HCT116 (cell line): Measurements from ENCODE around the gene PIERCE2. TPM values are rescaled to one million over a fixed set of nuclear protein-coding genes. Genes with fewer than 3 reads are reported as not detected.

ENCODE experiments used
- ATAC-seq: fragments of 200-7000 bp; cut with Tn5 transposase; 2 replicates; pipeline ENCODE4 v1.9.1; 2020; ENCODE audit warnings: mild to moderate bottlenecking, moderate library complexity
- BruUV-seq: library from RNA; stranded (reverse); fragments of 400-500 nt; replicated peaks from 2 replicates; lab custom pipeline; 2021; lab: Mats Ljungman, UMichigan
- CTCF ChIA-PET: fragments of 300-600 bp; sonication (Branson Sonifier 250); formaldehyde crosslinking; loops from one replicate; lab custom pipeline; 2021; ENCODE audit warnings: antibody characterized with exemption; lab: Charles Lee
- POLR2A ChIA-PET: fragments of 300-600, 350-600 bp; sonication (Branson Sonifier 250); formaldehyde crosslinking; loops from one replicate; lab custom pipeline; 2021; ENCODE audit warnings: antibody characterized with exemption; lab: Charles Lee
- RAD21 ChIA-PET, 2 experiments: fragments of 300-600 bp; sonication (Branson Sonifier 250); formaldehyde crosslinking; loops; one replicate each; lab custom pipeline; 2023; ENCODE audit warnings: low total read pairs in 2 of 2; ENCODE audit not compliant: uncharacterized antibody in 2 of 2, unreplicated experiment in 2 of 2, low non-redundant PET in 1 of 2; lab: Charles Lee
- DNase-seq: peaks from one replicate; pipeline ENCODE4 v3.0.0-alpha.2; 2010; ENCODE audit warnings: low read depth, low spot score
- H2AFZ ChIP-seq: fragments of 200-600 bp; shearing (Covaris generic), sonication (generic); 2 replicates; pipeline ENCODE4 v1.6.1; 2017; ENCODE audit warnings: low read depth, mixed run types, mixed read lengths, antibody characterized with exemption, low read length; ENCODE audit not compliant: poor library complexity, severe bottlenecking
- H3K27ac ChIP-seq: 2 replicates; pipeline ENCODE4 v1.5.1; 2012; ENCODE audit warnings: low read depth, low read length
- H3K27me3 ChIP-seq: fragments of 200-600 bp; sonication (generic); 2 replicates; pipeline ENCODE4 v1.6.1; 2016; ENCODE audit warnings: mixed run types, low read length, mixed read lengths; ENCODE audit not compliant: insufficient read depth
- H3K36me3 ChIP-seq, 2 experiments: fragments of 200-500 bp in 1 of 2; fragments of 200-600 bp in 1 of 2; sonication (Bioruptor generic) in 1 of 2; sonication (generic) in 1 of 2; 2 replicates each; pipeline versions ENCODE4 v1.5.1 to v1.6.1; 2014 to 2016; ENCODE audit warnings: low read length in 2 of 2, inconsistent platforms in 1 of 2, mixed read lengths in 1 of 2, mixed run types in 1 of 2; ENCODE audit not compliant: insufficient read depth in 2 of 2, control insufficient read depth in 1 of 2
- H3K4me1 ChIP-seq, 2 experiments: fragments of 200-600 bp in 1 of 2; sonication (generic) in 1 of 2; 2 replicates each; pipeline versions ENCODE4 v1.5.1 to v1.6.1; 2012 to 2017; ENCODE audit warnings: low read length in 2 of 2, inconsistent platforms in 1 of 2, mild to moderate bottlenecking in 1 of 2, mixed read lengths in 1 of 2, mixed run types in 1 of 2, moderate library complexity in 1 of 2; ENCODE audit not compliant: insufficient read depth in 2 of 2, control insufficient read depth in 1 of 2
- H3K4me2 ChIP-seq: fragments of 200-600 bp; sonication (generic); 2 replicates; pipeline ENCODE4 v1.6.1; 2017; ENCODE audit warnings: mixed run types, low read length, mixed read lengths
- H3K4me3 ChIP-seq, 2 experiments: fragments of 200-600 bp in 1 of 2; sonication (generic) in 1 of 2; replicated peaks in 1 of 2; 2 replicates each; pipeline ENCODE4 v1.5.1; 2011 to 2016; ENCODE audit warnings: low read length in 2 of 2, control low read depth in 1 of 2, low read depth in 1 of 2, mild to moderate bottlenecking in 1 of 2, mixed read lengths in 1 of 2, mixed run types in 1 of 2
- H3K79me2 ChIP-seq: fragments of 200-600 bp; sonication (generic); 2 replicates; pipeline ENCODE4 v1.6.1; 2017; ENCODE audit warnings: mild to moderate bottlenecking, mixed run types, low read length, moderate library complexity, mixed read lengths; ENCODE audit not compliant: insufficient read depth
- H3K9ac ChIP-seq: fragments of 200-600 bp; sonication (generic); 2 replicates; pipeline ENCODE4 v1.6.1; 2016; ENCODE audit warnings: low read length, mixed read lengths
- H3K9me2 ChIP-seq: fragments of 200-600 bp; sonication (generic), shearing (Covaris generic); 2 replicates; pipeline ENCODE4 v1.6.1; 2017; ENCODE audit warnings: mixed run types, mild to moderate bottlenecking, moderate library complexity; ENCODE audit not compliant: insufficient read depth
- H3K9me3 ChIP-seq, 2 experiments: fragments of 200-500 bp in 1 of 2; fragments of 200-600 bp in 1 of 2; sonication (Bioruptor generic) in 1 of 2; sonication (generic) in 1 of 2; 2 replicates each; pipeline ENCODE4 v1.6.1; 2014 to 2017; ENCODE audit warnings: low read length in 2 of 2, mixed read lengths in 2 of 2, inconsistent platforms in 1 of 2, low read depth in 1 of 2, mild to moderate bottlenecking in 1 of 2, mixed run types in 1 of 2, moderate library complexity in 1 of 2; ENCODE audit not compliant: control insufficient read depth in 1 of 2, insufficient read depth in 1 of 2
- H4K20me1 ChIP-seq: fragments of 200-600 bp; sonication (generic), shearing (Covaris generic); 2 replicates; pipeline ENCODE4 v1.6.1; 2017; ENCODE audit warnings: mixed run types, mild to moderate bottlenecking, moderate library complexity; ENCODE audit not compliant: insufficient read depth
- CBX3 ChIP-seq: IDR thresholded peaks from 2 replicates; pipeline ENCODE4 v1.6.1; 2012; ENCODE audit warnings: low read depth
- CEBPB ChIP-seq: IDR thresholded peaks from 2 replicates; pipeline ENCODE4 v1.6.1; 2012; ENCODE audit warnings: low read depth
- EGR1 ChIP-seq: IDR thresholded peaks from 2 replicates; pipeline ENCODE4 v1.6.1; 2012; ENCODE audit warnings: low read depth
- ELF1 ChIP-seq: IDR thresholded peaks from 2 replicates; pipeline ENCODE4 v1.6.1; 2012; ENCODE audit warnings: low read depth, borderline replicate concordance
- FOSL1 ChIP-seq: IDR thresholded peaks from 2 replicates; pipeline ENCODE4 v1.6.1; 2012; ENCODE audit warnings: low read depth
- JUND ChIP-seq: IDR thresholded peaks from 2 replicates; pipeline ENCODE4 v1.6.1; 2012
- MAX ChIP-seq: IDR thresholded peaks from 2 replicates; pipeline ENCODE4 v1.6.1; 2012
- POLR2A ChIP-seq: IDR thresholded peaks from 2 replicates; pipeline ENCODE4 v1.7.0; 2011; ENCODE audit warnings: borderline replicate concordance; ENCODE audit not compliant: insufficient read depth, insufficient read length; ENCODE audit errors: extremely low read depth
- RAD21 ChIP-seq: IDR thresholded peaks from 2 replicates; pipeline ENCODE4 v1.6.1; 2012; ENCODE audit warnings: low read depth, mild to moderate bottlenecking
- SIN3A ChIP-seq: IDR thresholded peaks from 2 replicates; pipeline ENCODE4 v1.6.1; 2012; ENCODE audit warnings: low read depth
- SRF ChIP-seq: IDR thresholded peaks from 2 replicates; pipeline ENCODE4 v1.6.1; 2012; ENCODE audit warnings: low read depth
- TCF7L2 ChIP-seq: IDR thresholded peaks from 2 replicates; pipeline ENCODE4 v1.7.0; 2011; ENCODE audit warnings: borderline replicate concordance, inconsistent platforms; ENCODE audit not compliant: insufficient read depth, insufficient read length; ENCODE audit errors: extremely low read depth
- ZBTB33 ChIP-seq: IDR thresholded peaks from 2 replicates; pipeline ENCODE4 v1.6.1; 2011; ENCODE audit warnings: mild to moderate bottlenecking, low read length, moderate library complexity; ENCODE audit not compliant: insufficient replicate concordance; ENCODE audit errors: extremely low read depth
- ZFX ChIP-seq: fragments of 450-650 bp; IDR thresholded peaks from 2 replicates; pipeline ENCODE4 v1.6.1; 2017
- ZNF274 ChIP-seq: fragments of 200-500 bp; sonication (Bioruptor generic); IDR thresholded peaks from 2 replicates; pipeline ENCODE4 v1.6.1; 2014; ENCODE audit warnings: mild to moderate bottlenecking, low read depth, low read length, inconsistent platforms
- intact Hi-C: fragments of 100-400 bp; cut with micrococcal nuclease; formaldehyde crosslinking; loops from 2 replicates; pipeline ENCODE4 v1.10.0; 2022
- total RNA-seq: library from RNA; stranded (reverse); gene quantifications from one replicate; pipeline ENCODE4 v1.2.1, GENCODE V29; 2021; ENCODE audit not compliant: unreplicated experiment
- TF ChIP-seq, protein P1 (sequence below): IDR thresholded peaks from 2 replicates; pipeline ENCODE4 v1.6.1; 2012
- TF ChIP-seq, protein P2 (sequence below), 3 experiments: fragments of 200-600 bp in 1 of 3; sonication (generic) in 1 of 3; IDR thresholded peaks in 2 of 3; conservative IDR thresholded peaks in 1 of 3; 2 replicates each; pipeline ENCODE4 v1.5.1; 2012 to 2017; ENCODE audit warnings: low read depth in 2 of 3, low read length in 2 of 3, antibody characterized with exemption in 1 of 3, borderline replicate concordance in 1 of 3, control low read depth in 1 of 3, mild to moderate bottlenecking in 1 of 3, mixed read lengths in 1 of 3, mixed run types in 1 of 3, moderate library complexity in 1 of 3; ENCODE audit not compliant: insufficient read depth in 1 of 3

Gene PIERCE2
- total RNA-seq, 1 experiment from 2014 or later, result 2.0 TPM

DNA sequence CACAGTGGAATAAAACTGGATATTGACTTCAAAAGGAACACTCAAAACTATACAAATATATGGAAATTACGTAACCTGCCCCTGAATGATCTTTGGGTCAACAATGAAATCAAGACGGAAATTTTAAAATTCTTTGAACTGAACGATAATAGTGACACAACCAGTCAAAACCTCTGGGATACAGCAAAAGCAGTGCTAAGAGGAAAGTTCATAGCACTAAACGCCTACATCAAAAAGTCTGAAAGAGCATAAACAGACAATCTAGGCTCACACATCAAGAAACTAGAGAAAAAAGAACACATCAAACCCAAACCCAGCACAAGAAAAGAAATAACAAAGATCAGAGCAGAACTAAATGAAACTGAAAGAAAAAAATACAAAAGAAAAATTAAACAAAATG is 53.2 kb downstream of the PIERCE2 start:
- no peaks in the 10 kb centered on the region for H3K9me3 ChIP-seq
- H3K4me2 ChIP-seq, result no peak overlapping the region
- no peaks in the 10 kb centered on the region for H3K9me2 ChIP-seq
- no peak overlapping the region for H3K4me3 ChIP-seq
- no peaks in the 10 kb centered on the region for H3K36me3 ChIP-seq
- H3K27me3 ChIP-seq, result no peaks in the 10 kb centered on the region
- no peak overlapping the region for H3K9ac ChIP-seq
- ChIA-PET CTCF (no interaction called here), RAD21 (no interaction called here), POLR2A (no interaction called here)
- TF ChIP-seq ZFX (no peak), RAD21 (no peak), CBX3 (no peak), ELF1 (no peak), SRF (no peak), TCF7L2 (no peak)
- TF ChIP-seq, protein P1, sequence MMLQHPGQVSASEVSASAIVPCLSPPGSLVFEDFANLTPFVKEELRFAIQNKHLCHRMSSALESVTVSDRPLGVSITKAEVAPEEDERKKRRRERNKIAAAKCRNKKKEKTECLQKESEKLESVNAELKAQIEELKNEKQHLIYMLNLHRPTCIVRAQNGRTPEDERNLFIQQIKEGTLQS, result no peak
- no peaks in the 10 kb centered on the region for H3K4me1 ChIP-seq
- no peaks in the 10 kb centered on the region for H4K20me1 ChIP-seq
- H2AFZ ChIP-seq, result no peak overlapping the region
- no TSS peak for BruUV-seq
- H3K79me2 ChIP-seq, result no peaks in the 10 kb centered on the region
- DNase-seq (no peak), ATAC-seq (no peak)
- no peak overlapping the region for H3K27ac ChIP-seq
- intact Hi-C loops, result no loop called here

DNA sequence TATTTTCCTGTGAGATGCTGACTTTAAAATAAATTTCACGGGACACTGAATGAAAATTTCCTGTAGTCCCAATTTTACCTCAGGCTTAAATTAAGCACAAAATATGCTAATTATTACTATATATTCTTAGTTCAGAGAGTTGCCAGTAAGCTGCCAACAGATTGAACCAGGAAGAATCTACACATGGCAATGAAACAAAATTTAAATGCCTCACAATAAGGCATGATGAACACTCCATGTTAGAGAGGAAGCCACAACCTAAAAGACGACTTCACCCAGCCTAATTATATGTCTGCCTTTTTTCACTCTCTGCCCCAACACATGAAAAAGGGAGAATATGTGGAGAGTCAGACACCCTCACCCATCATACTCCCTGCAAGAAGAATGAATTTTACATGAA is 60.0 kb downstream of the PIERCE2 start:
- H3K27me3 ChIP-seq, result no peaks in the 10 kb centered on the region
- BruUV-seq, result no TSS peak

More for the DNA sequence above, 60.0 kb downstream of the PIERCE2 start:
- ATAC-seq (no peak), DNase-seq (no peak)
- Histone ChIP-seq H3K27ac (no peak overlapping the region), H3K4me3 (no peak overlapping the region), H3K79me2 (no peaks in the 10 kb centered on the region), H3K9me2 (no peaks in the 10 kb centered on the region), H3K9me3 (no peaks in the 10 kb centered on the region), H3K4me1 (no peaks in the 10 kb centered on the region), H3K9ac (no peak overlapping the region), H4K20me1 (no peaks in the 10 kb centered on the region), H2AFZ (no peak overlapping the region), H3K4me2 (no peak overlapping the region), H3K36me3 (no peaks in the 10 kb centered on the region)
- ChIA-PET RAD21 (no interaction called here), CTCF (no interaction called here), POLR2A (no interaction called here)
- no peak for TF ChIP-seq ZNF274
- TF ChIP-seq POLR2A, result no peak
- no peak for TF ChIP-seq CEBPB
- TF ChIP-seq SRF, result no peak
- no peak for TF ChIP-seq ZFX
- no peak for TF ChIP-seq ELF1
- no peak for TF ChIP-seq ZBTB33
- TF ChIP-seq MAX, result no peak
- TF ChIP-seq FOSL1, result no peak
- TF ChIP-seq, protein P2, sequence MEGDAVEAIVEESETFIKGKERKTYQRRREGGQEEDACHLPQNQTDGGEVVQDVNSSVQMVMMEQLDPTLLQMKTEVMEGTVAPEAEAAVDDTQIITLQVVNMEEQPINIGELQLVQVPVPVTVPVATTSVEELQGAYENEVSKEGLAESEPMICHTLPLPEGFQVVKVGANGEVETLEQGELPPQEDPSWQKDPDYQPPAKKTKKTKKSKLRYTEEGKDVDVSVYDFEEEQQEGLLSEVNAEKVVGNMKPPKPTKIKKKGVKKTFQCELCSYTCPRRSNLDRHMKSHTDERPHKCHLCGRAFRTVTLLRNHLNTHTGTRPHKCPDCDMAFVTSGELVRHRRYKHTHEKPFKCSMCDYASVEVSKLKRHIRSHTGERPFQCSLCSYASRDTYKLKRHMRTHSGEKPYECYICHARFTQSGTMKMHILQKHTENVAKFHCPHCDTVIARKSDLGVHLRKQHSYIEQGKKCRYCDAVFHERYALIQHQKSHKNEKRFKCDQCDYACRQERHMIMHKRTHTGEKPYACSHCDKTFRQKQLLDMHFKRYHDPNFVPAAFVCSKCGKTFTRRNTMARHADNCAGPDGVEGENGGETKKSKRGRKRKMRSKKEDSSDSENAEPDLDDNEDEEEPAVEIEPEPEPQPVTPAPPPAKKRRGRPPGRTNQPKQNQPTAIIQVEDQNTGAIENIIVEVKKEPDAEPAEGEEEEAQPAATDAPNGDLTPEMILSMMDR (IDR thresholded peaks at IDR 0.05 in 2 of 3, conservative IDR thresholded peaks at IDR 0.05 in 1 of 3; ENCODE audit: borderline replicate concordance in 1 of 3, insufficient read depth in 1 of 3, low read depth in 2 of 3, low read length in 2 of 3), result no peak
- no peak for TF ChIP-seq EGR1
- no peak for TF ChIP-seq SIN3A
- TF ChIP-seq RAD21, result no peak
- no peak for TF ChIP-seq JUND
- intact Hi-C loops, result no loop called here
